HUDEP-2 (cell line): ENCODE measurements around the gene KDM6B.

Source experiments
- DNase-seq, 76 experiments: peaks; one replicate each; lab custom pipeline; 2025; ENCODE audit not compliant: unreplicated experiment in 76 of 76; lab: John Stamatoyannopoulos, UW

Gene KDM6B

DNA sequence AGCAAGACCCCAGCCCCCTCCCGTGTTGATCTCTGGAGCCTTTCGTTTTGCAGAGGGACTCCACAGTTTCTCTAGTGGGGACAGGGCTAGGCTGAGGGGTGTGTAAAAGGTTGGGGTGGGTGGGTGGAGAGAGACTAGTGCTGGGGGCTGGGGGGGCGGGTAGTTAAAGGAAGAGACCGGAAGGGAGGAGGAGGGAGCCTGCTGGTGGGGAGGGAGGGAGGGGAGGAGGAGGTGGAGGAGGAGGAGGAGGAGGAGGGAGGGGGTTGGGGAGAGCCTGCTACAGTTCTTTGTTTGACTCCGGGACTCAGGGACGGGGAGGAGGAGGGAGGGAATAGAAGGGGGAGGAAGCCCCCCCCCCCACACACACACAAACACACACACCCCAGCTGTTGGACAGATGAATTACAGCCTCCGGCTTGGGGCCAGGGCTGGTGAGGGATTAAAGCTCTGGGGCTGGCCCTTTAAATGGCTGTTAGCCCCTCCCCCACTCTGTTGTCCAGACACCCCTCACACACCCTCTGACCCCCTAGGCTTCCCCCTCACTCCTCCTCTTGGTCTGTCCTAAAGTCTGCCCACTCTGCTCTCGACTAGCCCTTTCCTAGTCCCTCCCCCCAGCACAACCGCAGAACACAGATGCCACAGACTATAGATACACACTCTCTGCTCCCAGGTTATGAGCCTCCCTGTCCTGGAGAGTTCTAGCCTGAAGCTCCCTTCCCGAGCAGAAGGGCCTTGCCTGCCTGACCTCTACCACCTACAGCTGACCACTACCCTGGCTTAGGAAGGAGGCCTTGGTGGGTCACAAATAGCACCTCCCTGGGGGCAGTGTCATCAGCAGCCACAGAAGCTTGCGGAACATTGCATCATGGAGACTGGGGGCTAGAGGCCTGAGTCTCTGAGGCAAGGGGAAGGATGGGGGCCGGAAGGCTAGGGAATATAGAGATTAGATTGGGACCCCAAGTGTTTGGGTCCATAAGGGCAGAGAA is 4.4 kb downstream of the KDM6B start:
- DNase-seq: peak in 51 of 76 experiments; percentile 11 to 81 (median 51)

DNA sequence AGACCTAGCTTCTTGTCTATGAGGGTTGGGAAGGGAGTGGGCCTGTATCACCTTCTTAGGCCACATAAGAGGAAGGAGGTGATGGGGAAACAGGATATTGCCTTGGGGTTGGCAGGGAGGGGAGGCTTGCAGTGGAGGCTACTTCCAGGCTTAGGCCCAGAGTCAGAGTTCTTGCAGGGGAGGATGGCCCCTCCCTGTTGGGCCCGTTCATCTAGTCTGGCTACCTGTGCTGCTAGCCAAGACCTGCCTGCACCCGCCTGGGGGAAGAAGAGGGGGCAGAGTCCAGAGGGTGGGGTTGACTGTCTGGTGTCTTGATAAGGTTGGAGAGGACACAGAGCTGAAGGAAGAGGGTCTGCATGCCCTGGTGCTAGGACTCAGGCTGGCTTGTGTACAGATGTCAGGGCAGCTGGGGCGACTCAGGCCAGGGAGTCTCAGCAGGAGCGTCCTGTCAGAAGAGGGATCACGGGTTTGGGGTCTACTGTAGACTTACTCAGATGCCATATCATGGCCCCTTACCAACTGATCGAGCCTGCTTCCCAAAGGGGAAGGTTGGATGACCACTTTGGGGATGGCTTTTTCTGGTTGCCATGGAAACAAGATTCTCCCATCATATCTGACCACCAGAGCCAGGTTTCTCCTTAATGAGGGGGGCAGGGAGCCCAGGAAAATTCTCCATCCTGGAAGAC is 5.3 kb downstream of the KDM6B start:
- DNase-seq: peak in 17 of 76 experiments; percentile 3 to 26 (median 14)

DNA sequence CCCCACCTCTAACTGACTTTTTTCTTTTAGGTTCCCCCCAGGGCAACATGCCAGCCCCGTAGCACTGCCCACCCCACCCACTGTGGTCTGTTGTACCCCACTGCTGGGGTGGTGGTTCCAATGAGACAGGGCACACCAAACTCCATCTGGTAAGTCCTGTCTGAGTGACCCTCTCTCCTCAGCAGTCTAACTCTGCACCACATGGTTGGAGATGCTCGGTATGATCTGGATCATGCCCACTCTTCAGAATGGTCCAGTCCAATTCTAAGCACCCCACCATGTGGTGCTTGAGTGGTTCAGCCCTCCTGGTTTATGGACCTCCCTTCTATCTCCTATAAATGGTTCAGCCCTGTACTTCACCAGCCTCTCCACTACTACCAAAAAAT is 5.9 kb downstream of the KDM6B start:
- peak in 50 of 76 experiments; percentile 6 to 77 (median 43) for DNase-seq

- DNase-seq: no peak
These were observed 6.4 kb downstream of the KDM6B start for GRCh38 chr17:7840441-7840840.

- no peak for DNase-seq
These were observed 6.9 kb downstream of the KDM6B start for GRCh38 chr17:7840875-7841274.

- DNase-seq: peak in 58 of 76 experiments; percentile 40 to 87 (median 70)
These were observed 7.4 kb downstream of the KDM6B start for GRCh38 chr17:7841396-7841914.

DNA sequence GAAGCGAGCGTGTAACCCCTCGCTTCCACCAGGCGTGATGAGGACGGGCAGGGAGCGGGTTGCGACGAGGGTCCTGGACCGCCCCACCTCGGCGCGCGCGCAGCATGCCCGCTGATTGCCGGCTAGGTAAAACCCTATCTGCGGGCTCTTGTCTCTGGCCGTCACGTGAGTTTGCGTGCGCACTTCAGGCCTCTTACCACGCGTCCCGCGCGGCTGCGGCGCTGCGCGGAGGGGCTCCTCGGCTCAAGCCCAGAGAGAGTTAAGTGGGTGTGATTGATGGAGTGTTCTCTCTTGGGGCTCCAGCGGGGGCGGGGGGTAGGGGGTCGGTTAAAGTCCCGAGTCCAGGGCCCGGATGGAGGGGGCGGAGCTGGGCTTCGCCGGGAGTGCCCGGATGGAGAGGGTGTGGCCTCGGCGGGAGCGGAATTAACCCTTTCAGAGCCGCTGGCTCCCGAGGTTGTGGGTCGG is 7.9 kb downstream of the KDM6B start:
- peak in 64 of 76 experiments; percentile 29 to 90 (median 69) for DNase-seq

GRCh38 chr17:7842380-7843256 is 8.6 kb downstream of the KDM6B start:
- DNase-seq: peak in 29 of 76 experiments; percentile 11 to 72 (median 38)

DNA sequence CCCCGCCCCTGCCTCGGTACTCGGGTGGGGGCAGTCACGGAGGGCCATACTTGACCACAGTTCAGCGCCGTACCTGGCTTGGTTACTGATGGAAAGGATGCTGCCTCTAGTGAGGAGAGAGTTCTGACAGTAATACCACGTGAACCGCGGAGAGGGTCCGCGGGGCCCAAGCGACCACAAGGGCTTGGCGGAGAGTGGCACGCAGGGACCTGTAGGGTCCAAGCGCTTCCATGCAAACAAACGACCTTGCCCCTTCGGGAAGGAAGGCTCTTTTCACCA is 9.2 kb downstream of the KDM6B start:
- DNase-seq: peak in 3 of 76 experiments; percentile 29 to 44 (median 33)

GRCh38 chr17:7843536-7844291 is 9.7 kb downstream of the KDM6B start:
- peak in 56 of 76 experiments; percentile 16 to 74 (median 56) for DNase-seq

DNA sequence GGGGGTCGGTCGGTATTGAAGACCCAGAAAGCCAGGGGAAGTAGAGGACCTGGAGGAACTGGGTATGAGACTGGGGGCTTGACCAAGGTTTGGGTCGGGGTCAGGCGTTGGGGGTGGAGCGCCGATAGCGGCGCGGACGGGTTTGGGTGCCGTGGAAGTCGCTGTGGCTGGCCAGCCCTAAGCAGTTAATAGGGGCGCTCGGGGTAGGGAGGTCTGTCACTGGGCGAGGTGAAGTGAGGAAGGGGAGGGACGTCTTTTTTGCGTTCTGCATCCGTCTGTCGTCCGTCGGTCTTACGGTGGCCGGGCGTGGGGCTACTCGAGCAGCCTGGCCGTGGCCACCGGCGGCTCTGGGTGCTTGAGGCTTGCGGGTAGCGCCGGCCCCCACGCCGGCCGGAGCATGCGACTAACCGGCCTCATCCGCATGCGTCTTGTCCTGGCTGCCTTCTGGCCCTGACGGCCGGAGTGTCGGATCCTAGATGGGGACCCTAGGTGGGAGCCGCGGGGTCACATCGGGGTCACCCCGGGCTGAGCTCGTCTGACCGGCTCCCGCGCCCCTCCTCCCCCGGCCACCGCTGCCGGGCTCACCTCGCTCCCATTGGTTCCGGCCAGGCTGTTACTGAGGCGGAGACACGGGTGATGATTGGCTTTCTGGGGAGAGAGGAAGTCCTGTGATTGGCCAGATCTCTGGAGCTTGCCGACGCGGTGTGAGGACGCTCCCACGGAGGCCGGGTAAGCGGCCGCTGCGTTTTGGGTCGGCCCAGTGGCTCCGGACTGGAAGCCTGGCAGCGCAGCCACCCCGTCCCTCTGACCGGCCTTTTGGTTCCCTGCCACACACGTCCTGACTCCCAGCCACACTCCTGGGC is 10.5 kb downstream of the KDM6B start:
- DNase-seq: peak in 68 of 76 experiments; percentile 35 to 93 (median 80)

DNA sequence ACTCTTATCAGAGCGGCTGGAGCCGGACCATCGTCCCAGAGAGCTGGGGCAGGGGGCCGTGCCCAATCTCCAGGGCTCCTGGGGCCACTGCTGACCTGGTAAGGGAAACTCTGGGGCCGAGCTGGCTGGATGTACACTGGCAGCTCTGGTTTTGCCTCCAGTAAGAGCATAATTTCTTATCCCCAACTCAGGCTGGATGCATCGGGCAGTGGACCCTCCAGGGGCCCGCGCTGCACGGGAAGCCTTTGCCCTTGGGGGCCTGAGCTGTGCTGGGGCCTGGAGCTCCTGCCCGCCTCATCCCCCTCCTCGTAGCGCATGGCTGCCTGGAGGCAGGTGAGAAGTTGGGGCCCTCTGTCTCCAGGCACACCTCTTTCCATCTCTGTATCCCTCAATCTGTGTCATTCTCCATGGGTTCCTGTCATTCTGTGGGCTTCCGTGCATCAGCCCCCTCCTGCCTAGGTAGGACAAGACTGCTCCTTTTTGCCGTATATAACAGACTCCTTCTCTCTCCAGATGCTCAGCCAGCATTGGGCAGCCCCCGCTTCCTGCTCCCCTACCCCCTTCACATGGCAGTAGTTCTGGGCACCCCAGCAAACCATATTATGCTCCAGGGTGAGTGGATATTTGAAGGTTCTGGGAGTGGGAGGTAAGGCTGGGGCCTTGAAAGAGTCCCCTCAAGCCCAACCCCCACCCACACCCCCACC is 11.5 kb downstream of the KDM6B start:
- DNase-seq: no peak

GRCh38 chr17:7846063-7846735 is 12.2 kb downstream of the KDM6B start:
- no peak for DNase-seq

GRCh38 chr17:7846765-7847661 is 13.0 kb downstream of the KDM6B start:
- DNase-seq: no peak

GRCh38 chr17:7848131-7848579 is 14.1 kb downstream of the KDM6B start:
- DNase-seq: no peak

- no peak for DNase-seq
These were observed 14.7 kb downstream of the KDM6B start for GRCh38 chr17:7848739-7849129.
